HCT116 (cell line): Measurements from ENCODE around the gene MYBPC1. TPM values are rescaled to one million over a fixed set of nuclear protein-coding genes. Genes with fewer than 3 reads are reported as not detected.

ENCODE experiments used
- ATAC-seq: fragments of 200-7000 bp; cut with Tn5 transposase; 2 replicates; pipeline ENCODE4 v1.9.1; 2020; ENCODE audit warnings: mild to moderate bottlenecking, moderate library complexity
- BruUV-seq: library from RNA; stranded (reverse); fragments of 400-500 nt; replicated peaks from 2 replicates; lab custom pipeline; 2021; lab: Mats Ljungman, UMichigan
- CTCF ChIA-PET: fragments of 300-600 bp; sonication (Branson Sonifier 250); formaldehyde crosslinking; loops from one replicate; lab custom pipeline; 2021; ENCODE audit warnings: antibody characterized with exemption; lab: Charles Lee
- POLR2A ChIA-PET: fragments of 300-600, 350-600 bp; sonication (Branson Sonifier 250); formaldehyde crosslinking; loops from one replicate; lab custom pipeline; 2021; ENCODE audit warnings: antibody characterized with exemption; lab: Charles Lee
- RAD21 ChIA-PET, 2 experiments: fragments of 300-600 bp; sonication (Branson Sonifier 250); formaldehyde crosslinking; loops; one replicate each; lab custom pipeline; 2023; ENCODE audit warnings: low total read pairs in 2 of 2; ENCODE audit not compliant: uncharacterized antibody in 2 of 2, unreplicated experiment in 2 of 2, low non-redundant PET in 1 of 2; lab: Charles Lee
- DNase-seq: peaks from one replicate; pipeline ENCODE4 v3.0.0-alpha.2; 2010; ENCODE audit warnings: low read depth, low spot score
- H2AFZ ChIP-seq: fragments of 200-600 bp; shearing (Covaris generic), sonication (generic); 2 replicates; pipeline ENCODE4 v1.6.1; 2017; ENCODE audit warnings: low read depth, mixed run types, mixed read lengths, antibody characterized with exemption, low read length; ENCODE audit not compliant: poor library complexity, severe bottlenecking
- H3K27ac ChIP-seq: 2 replicates; pipeline ENCODE4 v1.5.1; 2012; ENCODE audit warnings: low read depth, low read length
- H3K27me3 ChIP-seq: fragments of 200-600 bp; sonication (generic); 2 replicates; pipeline ENCODE4 v1.6.1; 2016; ENCODE audit warnings: mixed run types, low read length, mixed read lengths; ENCODE audit not compliant: insufficient read depth
- H3K36me3 ChIP-seq, 2 experiments: fragments of 200-500 bp in 1 of 2; fragments of 200-600 bp in 1 of 2; sonication (Bioruptor generic) in 1 of 2; sonication (generic) in 1 of 2; 2 replicates each; pipeline versions ENCODE4 v1.5.1 to v1.6.1; 2014 to 2016; ENCODE audit warnings: low read length in 2 of 2, inconsistent platforms in 1 of 2, mixed read lengths in 1 of 2, mixed run types in 1 of 2; ENCODE audit not compliant: insufficient read depth in 2 of 2, control insufficient read depth in 1 of 2
- H3K4me1 ChIP-seq, 2 experiments: fragments of 200-600 bp in 1 of 2; sonication (generic) in 1 of 2; 2 replicates each; pipeline versions ENCODE4 v1.5.1 to v1.6.1; 2012 to 2017; ENCODE audit warnings: low read length in 2 of 2, inconsistent platforms in 1 of 2, mild to moderate bottlenecking in 1 of 2, mixed read lengths in 1 of 2, mixed run types in 1 of 2, moderate library complexity in 1 of 2; ENCODE audit not compliant: insufficient read depth in 2 of 2, control insufficient read depth in 1 of 2
- H3K4me2 ChIP-seq: fragments of 200-600 bp; sonication (generic); 2 replicates; pipeline ENCODE4 v1.6.1; 2017; ENCODE audit warnings: mixed run types, low read length, mixed read lengths
- H3K4me3 ChIP-seq, 2 experiments: fragments of 200-600 bp in 1 of 2; sonication (generic) in 1 of 2; replicated peaks in 1 of 2; 2 replicates each; pipeline ENCODE4 v1.5.1; 2011 to 2016; ENCODE audit warnings: low read length in 2 of 2, control low read depth in 1 of 2, low read depth in 1 of 2, mild to moderate bottlenecking in 1 of 2, mixed read lengths in 1 of 2, mixed run types in 1 of 2
- H3K79me2 ChIP-seq: fragments of 200-600 bp; sonication (generic); 2 replicates; pipeline ENCODE4 v1.6.1; 2017; ENCODE audit warnings: mild to moderate bottlenecking, mixed run types, low read length, moderate library complexity, mixed read lengths; ENCODE audit not compliant: insufficient read depth
- H3K9ac ChIP-seq: fragments of 200-600 bp; sonication (generic); 2 replicates; pipeline ENCODE4 v1.6.1; 2016; ENCODE audit warnings: low read length, mixed read lengths
- H3K9me2 ChIP-seq: fragments of 200-600 bp; sonication (generic), shearing (Covaris generic); 2 replicates; pipeline ENCODE4 v1.6.1; 2017; ENCODE audit warnings: mixed run types, mild to moderate bottlenecking, moderate library complexity; ENCODE audit not compliant: insufficient read depth
- H3K9me3 ChIP-seq, 2 experiments: fragments of 200-500 bp in 1 of 2; fragments of 200-600 bp in 1 of 2; sonication (Bioruptor generic) in 1 of 2; sonication (generic) in 1 of 2; 2 replicates each; pipeline ENCODE4 v1.6.1; 2014 to 2017; ENCODE audit warnings: low read length in 2 of 2, mixed read lengths in 2 of 2, inconsistent platforms in 1 of 2, low read depth in 1 of 2, mild to moderate bottlenecking in 1 of 2, mixed run types in 1 of 2, moderate library complexity in 1 of 2; ENCODE audit not compliant: control insufficient read depth in 1 of 2, insufficient read depth in 1 of 2
- H4K20me1 ChIP-seq: fragments of 200-600 bp; sonication (generic), shearing (Covaris generic); 2 replicates; pipeline ENCODE4 v1.6.1; 2017; ENCODE audit warnings: mixed run types, mild to moderate bottlenecking, moderate library complexity; ENCODE audit not compliant: insufficient read depth
- CBX3 ChIP-seq: IDR thresholded peaks from 2 replicates; pipeline ENCODE4 v1.6.1; 2012; ENCODE audit warnings: low read depth
- CEBPB ChIP-seq: IDR thresholded peaks from 2 replicates; pipeline ENCODE4 v1.6.1; 2012; ENCODE audit warnings: low read depth
- CTCF ChIP-seq, 3 experiments: fragments of 200-600 bp in 1 of 3; sonication (generic) in 1 of 3; IDR thresholded peaks in 2 of 3; conservative IDR thresholded peaks in 1 of 3; 2 replicates each; pipeline ENCODE4 v1.5.1; 2012 to 2017; ENCODE audit warnings: low read depth in 2 of 3, low read length in 2 of 3, antibody characterized with exemption in 1 of 3, borderline replicate concordance in 1 of 3, control low read depth in 1 of 3, mild to moderate bottlenecking in 1 of 3, mixed read lengths in 1 of 3, mixed run types in 1 of 3, moderate library complexity in 1 of 3; ENCODE audit not compliant: insufficient read depth in 1 of 3
- EGR1 ChIP-seq: IDR thresholded peaks from 2 replicates; pipeline ENCODE4 v1.6.1; 2012; ENCODE audit warnings: low read depth
- EZH2phosphoT487 ChIP-seq: fragments of 200-600 bp; IDR thresholded peaks from 2 replicates; pipeline ENCODE4 v1.6.1; 2018; ENCODE audit warnings: antibody characterized with exemption, borderline replicate concordance
- FOSL1 ChIP-seq: IDR thresholded peaks from 2 replicates; pipeline ENCODE4 v1.6.1; 2012; ENCODE audit warnings: low read depth
- JUND ChIP-seq: IDR thresholded peaks from 2 replicates; pipeline ENCODE4 v1.6.1; 2012
- POLR2A ChIP-seq: IDR thresholded peaks from 2 replicates; pipeline ENCODE4 v1.7.0; 2011; ENCODE audit warnings: borderline replicate concordance; ENCODE audit not compliant: insufficient read depth, insufficient read length; ENCODE audit errors: extremely low read depth
- POLR2AphosphoS5 ChIP-seq: IDR thresholded peaks from 2 replicates; pipeline ENCODE4 v1.6.1; 2011; ENCODE audit warnings: mild to moderate bottlenecking, low read depth, low read length, moderate library complexity
- RAD21 ChIP-seq: IDR thresholded peaks from 2 replicates; pipeline ENCODE4 v1.6.1; 2012; ENCODE audit warnings: low read depth, mild to moderate bottlenecking
- SP1 ChIP-seq: IDR thresholded peaks from 2 replicates; pipeline ENCODE4 v1.6.1; 2012; ENCODE audit warnings: low read depth
- SRF ChIP-seq: IDR thresholded peaks from 2 replicates; pipeline ENCODE4 v1.6.1; 2012; ENCODE audit warnings: low read depth
- TCF7L2 ChIP-seq: IDR thresholded peaks from 2 replicates; pipeline ENCODE4 v1.7.0; 2011; ENCODE audit warnings: borderline replicate concordance, inconsistent platforms; ENCODE audit not compliant: insufficient read depth, insufficient read length; ENCODE audit errors: extremely low read depth
- YY1 ChIP-seq: IDR thresholded peaks from 2 replicates; pipeline ENCODE4 v1.6.1; 2011; ENCODE audit warnings: low read length, low read depth, moderate library complexity, mild to moderate bottlenecking; ENCODE audit not compliant: insufficient replicate concordance; ENCODE audit errors: extremely low read depth
- ZFX ChIP-seq: fragments of 450-650 bp; IDR thresholded peaks from 2 replicates; pipeline ENCODE4 v1.6.1; 2017
- ZNF274 ChIP-seq: fragments of 200-500 bp; sonication (Bioruptor generic); IDR thresholded peaks from 2 replicates; pipeline ENCODE4 v1.6.1; 2014; ENCODE audit warnings: mild to moderate bottlenecking, low read depth, low read length, inconsistent platforms
- intact Hi-C: fragments of 100-400 bp; cut with micrococcal nuclease; formaldehyde crosslinking; loops from 2 replicates; pipeline ENCODE4 v1.10.0; 2022
- total RNA-seq: library from RNA; stranded (reverse); gene quantifications from one replicate; pipeline ENCODE4 v1.2.1, GENCODE V29; 2021; ENCODE audit not compliant: unreplicated experiment
- TF ChIP-seq, protein P1 (sequence below): IDR thresholded peaks from 2 replicates; pipeline ENCODE4 v1.6.1; 2012; ENCODE audit warnings: low read depth
- TF ChIP-seq, protein P2 (sequence below): IDR thresholded peaks from 2 replicates; pipeline ENCODE4 v1.6.1; 2012
- TF ChIP-seq, protein P3 (sequence below): IDR thresholded peaks from 2 replicates; pipeline ENCODE4 v1.6.1; 2012

MYBPC1 gene
- total RNA-seq, 1 experiment from 2014 or later, result not detected

DNA sequence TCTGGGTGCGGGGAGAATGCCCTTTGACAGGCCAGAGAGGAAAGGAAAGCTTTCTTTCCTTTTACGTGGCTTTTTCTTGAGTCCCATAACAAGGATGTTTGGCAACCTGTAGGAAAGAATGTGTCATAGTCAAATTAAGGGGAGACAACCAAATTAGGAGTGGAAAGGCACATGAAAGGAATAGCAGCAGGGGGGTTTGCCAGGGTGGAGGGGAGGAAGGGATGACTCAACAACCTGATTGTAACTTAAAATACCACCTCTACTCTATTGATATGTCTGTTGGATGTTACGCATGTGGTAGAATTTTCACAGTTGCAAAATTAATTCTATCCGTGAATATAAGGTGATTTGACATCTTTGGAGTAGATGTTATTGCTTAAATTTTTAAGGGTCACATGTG, 28.5 kb upstream of the MYBPC1 start:
- Histone ChIP-seq H3K9me2 (no peaks in the 10 kb centered on the region), H2AFZ (peak overlapping the region; percentile 59), H3K9me3 (no peaks in the 10 kb centered on the region), H3K36me3 (no peaks in the 10 kb centered on the region), H4K20me1 (no peaks in the 10 kb centered on the region), H3K27me3 (no peaks in the 10 kb centered on the region), H3K79me2 (no peaks in the 10 kb centered on the region), H3K4me2 (peak overlapping the region; percentile 57), H3K4me1 (peaks cover 7 to 19% of the 10 kb centered on the region in 2 experiments; a peak in 2 of 4 replicates), H3K9ac (no peak overlapping the region), H3K4me3 (no peak overlapping the region), H3K27ac (no peak overlapping the region)
- ChIA-PET RAD21 (no interaction called here), CTCF (no interaction called here), POLR2A (no interaction called here)
- DNase-seq (peak; percentile 40), ATAC-seq (0 out of 2 replicates have a peak, but pooled peaks have one; percentile 21)
- TF ChIP-seq TCF7L2 (peak; percentile 88), SP1 (peak; percentile 62), YY1 (no peak), SRF (peak; percentile 94), FOSL1 (peak; percentile 79), CTCF (IDR thresholded peaks at IDR 0.05 in 2 of 3, conservative IDR thresholded peaks at IDR 0.05 in 1 of 3; ENCODE audit: borderline replicate concordance in 1 of 3, insufficient read depth in 1 of 3, low read depth in 2 of 3, low read length in 2 of 3) (no peak), ZNF274 (no peak), EGR1 (no peak), CBX3 (no peak), EZH2phosphoT487 (no peak), POLR2A (no peak), CEBPB (peak; percentile 71), JUND (peak; percentile 70), RAD21 (no peak), POLR2AphosphoS5 (no peak), ZFX (no peak)
- TF ChIP-seq, protein P1, sequence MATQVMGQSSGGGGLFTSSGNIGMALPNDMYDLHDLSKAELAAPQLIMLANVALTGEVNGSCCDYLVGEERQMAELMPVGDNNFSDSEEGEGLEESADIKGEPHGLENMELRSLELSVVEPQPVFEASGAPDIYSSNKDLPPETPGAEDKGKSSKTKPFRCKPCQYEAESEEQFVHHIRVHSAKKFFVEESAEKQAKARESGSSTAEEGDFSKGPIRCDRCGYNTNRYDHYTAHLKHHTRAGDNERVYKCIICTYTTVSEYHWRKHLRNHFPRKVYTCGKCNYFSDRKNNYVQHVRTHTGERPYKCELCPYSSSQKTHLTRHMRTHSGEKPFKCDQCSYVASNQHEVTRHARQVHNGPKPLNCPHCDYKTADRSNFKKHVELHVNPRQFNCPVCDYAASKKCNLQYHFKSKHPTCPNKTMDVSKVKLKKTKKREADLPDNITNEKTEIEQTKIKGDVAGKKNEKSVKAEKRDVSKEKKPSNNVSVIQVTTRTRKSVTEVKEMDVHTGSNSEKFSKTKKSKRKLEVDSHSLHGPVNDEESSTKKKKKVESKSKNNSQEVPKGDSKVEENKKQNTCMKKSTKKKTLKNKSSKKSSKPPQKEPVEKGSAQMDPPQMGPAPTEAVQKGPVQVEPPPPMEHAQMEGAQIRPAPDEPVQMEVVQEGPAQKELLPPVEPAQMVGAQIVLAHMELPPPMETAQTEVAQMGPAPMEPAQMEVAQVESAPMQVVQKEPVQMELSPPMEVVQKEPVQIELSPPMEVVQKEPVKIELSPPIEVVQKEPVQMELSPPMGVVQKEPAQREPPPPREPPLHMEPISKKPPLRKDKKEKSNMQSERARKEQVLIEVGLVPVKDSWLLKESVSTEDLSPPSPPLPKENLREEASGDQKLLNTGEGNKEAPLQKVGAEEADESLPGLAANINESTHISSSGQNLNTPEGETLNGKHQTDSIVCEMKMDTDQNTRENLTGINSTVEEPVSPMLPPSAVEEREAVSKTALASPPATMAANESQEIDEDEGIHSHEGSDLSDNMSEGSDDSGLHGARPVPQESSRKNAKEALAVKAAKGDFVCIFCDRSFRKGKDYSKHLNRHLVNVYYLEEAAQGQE, result no peak
- TF ChIP-seq, protein P2, sequence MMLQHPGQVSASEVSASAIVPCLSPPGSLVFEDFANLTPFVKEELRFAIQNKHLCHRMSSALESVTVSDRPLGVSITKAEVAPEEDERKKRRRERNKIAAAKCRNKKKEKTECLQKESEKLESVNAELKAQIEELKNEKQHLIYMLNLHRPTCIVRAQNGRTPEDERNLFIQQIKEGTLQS, result no peak
- TF ChIP-seq, protein P3, sequence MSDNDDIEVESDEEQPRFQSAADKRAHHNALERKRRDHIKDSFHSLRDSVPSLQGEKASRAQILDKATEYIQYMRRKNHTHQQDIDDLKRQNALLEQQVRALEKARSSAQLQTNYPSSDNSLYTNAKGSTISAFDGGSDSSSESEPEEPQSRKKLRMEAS, result no peak
- no TSS peak for BruUV-seq
- intact Hi-C loops, result no loop called here
